ENCODE data around the gene HGF. TPM values are rescaled to one million over a fixed set of nuclear protein-coding genes. Genes with fewer than 3 reads are reported as not detected.

HGF gene
- total RNA-seq, 4 donors from 2014 or later = 1.2 to 2.2 (median 1.8) TPM

DNA sequence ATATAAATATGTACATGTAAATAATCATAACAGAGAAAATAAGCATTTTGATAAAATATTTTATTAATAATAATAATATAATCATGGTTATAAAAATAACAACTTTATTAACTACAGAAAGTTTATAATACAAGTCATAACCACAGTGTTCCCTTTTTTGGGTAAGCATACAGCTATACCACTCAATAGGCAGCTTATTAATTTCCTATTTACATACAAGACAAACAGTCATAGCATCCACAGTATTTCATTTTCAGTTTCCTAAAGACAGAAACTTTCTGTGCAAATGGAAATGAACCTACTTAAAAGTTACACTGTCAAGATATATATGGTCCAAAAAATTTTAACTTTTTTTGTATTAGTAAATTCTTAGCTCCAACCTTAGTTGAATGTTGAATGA lies 70.9 kb downstream of the HGF start:
- Histone ChIP-seq H3K27me3 (no peaks in the 10 kb centered on the region), H3K36me3 (no peaks in the 10 kb centered on the region), H3K27ac (no peak overlapping the region), H3K9me3 (no peaks in the 10 kb centered on the region), H3K4me3 (no peak overlapping the region), H3K4me1 (no peaks in the 10 kb centered on the region)
- in situ Hi-C loops (cut with MboI; ENCODE audit: low pct_ligation_motif_present in 1 of 4, low pct_unique_long_range_greater_than_20kb in 1 of 4, low sequenced_read_pairs in 3 of 4) (no loop called here), intact Hi-C loops (cut with DNase I; ENCODE audit: low total_unique reads) (no loop called here)
- TF ChIP-seq POLR2AphosphoS5 (IDR thresholded peaks at IDR 0.05) = no peak
- TF ChIP-seq, protein P1, sequence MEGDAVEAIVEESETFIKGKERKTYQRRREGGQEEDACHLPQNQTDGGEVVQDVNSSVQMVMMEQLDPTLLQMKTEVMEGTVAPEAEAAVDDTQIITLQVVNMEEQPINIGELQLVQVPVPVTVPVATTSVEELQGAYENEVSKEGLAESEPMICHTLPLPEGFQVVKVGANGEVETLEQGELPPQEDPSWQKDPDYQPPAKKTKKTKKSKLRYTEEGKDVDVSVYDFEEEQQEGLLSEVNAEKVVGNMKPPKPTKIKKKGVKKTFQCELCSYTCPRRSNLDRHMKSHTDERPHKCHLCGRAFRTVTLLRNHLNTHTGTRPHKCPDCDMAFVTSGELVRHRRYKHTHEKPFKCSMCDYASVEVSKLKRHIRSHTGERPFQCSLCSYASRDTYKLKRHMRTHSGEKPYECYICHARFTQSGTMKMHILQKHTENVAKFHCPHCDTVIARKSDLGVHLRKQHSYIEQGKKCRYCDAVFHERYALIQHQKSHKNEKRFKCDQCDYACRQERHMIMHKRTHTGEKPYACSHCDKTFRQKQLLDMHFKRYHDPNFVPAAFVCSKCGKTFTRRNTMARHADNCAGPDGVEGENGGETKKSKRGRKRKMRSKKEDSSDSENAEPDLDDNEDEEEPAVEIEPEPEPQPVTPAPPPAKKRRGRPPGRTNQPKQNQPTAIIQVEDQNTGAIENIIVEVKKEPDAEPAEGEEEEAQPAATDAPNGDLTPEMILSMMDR (IDR thresholded peaks at IDR 0.05) = no peak
- no peak for TF ChIP-seq POLR2A (IDR thresholded peaks at IDR 0.05)
- no peak for TF ChIP-seq EP300 (IDR thresholded peaks at IDR 0.05; ENCODE audit: low read depth)
- no peak for DNase-seq

DNA sequence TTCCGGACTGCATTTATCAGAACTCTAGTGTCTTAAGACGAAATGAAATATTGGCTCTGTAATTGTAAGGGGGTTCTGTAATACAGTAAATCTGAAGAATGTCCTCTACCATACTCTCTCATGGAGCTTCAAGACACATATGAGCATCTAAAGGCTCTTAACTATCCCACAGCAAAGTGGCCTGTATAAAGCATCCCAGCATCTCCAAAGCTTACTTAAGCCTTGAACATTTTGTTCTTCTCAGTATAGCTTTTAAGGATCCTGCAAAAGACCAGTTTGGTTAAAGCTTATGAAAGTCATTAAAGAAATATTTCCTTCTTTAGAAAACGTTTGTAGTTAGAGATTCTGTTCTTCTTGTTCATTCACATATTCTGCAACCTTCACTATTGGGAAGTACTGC lies 75.1 kb downstream of the HGF start:
- DNase-seq = no peak
- no peaks in the 10 kb centered on the region for H3K36me3 ChIP-seq
- no peaks in the 10 kb centered on the region for H3K27me3 ChIP-seq
- no peak for TF ChIP-seq EP300 (IDR thresholded peaks at IDR 0.05; ENCODE audit: low read depth)
- in situ Hi-C loops (cut with MboI; ENCODE audit: low pct_ligation_motif_present in 1 of 4, low pct_unique_long_range_greater_than_20kb in 1 of 4, low sequenced_read_pairs in 3 of 4) = no loop called here
- H3K27ac ChIP-seq = no peak overlapping the region
- no peaks in the 10 kb centered on the region for H3K4me1 ChIP-seq
- H3K4me3 ChIP-seq = no peak overlapping the region
- WGBS, 2 donors (ENCODE audit: low coverage in 1 of 2) = 49 to 70% methylated on average over 3 of the region's 3 CpGs
- no peaks in the 10 kb centered on the region for H3K9me3 ChIP-seq
- intact Hi-C loops (cut with DNase I; ENCODE audit: low total_unique reads) = no loop called here

DNA sequence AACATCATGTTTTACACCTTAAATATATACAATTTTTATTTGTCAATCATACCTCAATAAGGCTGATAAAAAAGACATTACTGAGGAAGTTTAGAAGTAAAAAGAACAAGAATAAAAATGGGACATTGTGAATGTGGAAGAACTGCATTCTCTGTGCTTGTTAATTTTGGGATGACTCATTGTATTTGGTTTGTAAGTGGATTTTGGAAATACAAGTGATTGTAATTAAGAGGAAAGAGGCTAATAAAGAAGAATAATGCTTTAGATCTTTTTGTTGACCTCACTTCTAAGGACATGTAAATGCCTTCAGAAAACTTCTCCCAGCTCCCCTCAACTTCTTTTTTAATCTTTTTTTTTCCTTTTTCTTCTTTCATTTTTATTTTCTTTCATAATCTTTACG lies 76.0 kb downstream of the HGF start:
- intact Hi-C loops (cut with DNase I; ENCODE audit: low total_unique reads) (no loop called here), in situ Hi-C loops (cut with MboI; ENCODE audit: low pct_ligation_motif_present in 1 of 4, low pct_unique_long_range_greater_than_20kb in 1 of 4, low sequenced_read_pairs in 3 of 4) (no loop called here)
- no peak overlapping the region for H3K27ac ChIP-seq
- WGBS, 2 donors (ENCODE audit: low coverage in 1 of 2) = 59 to 64% methylated on average over 1 of the region's 1 CpG
- TF ChIP-seq POLR2A (IDR thresholded peaks at IDR 0.05) (no peak), EP300 (IDR thresholded peaks at IDR 0.05; ENCODE audit: low read depth) (no peak), POLR2AphosphoS5 (IDR thresholded peaks at IDR 0.05) (no peak)
- TF ChIP-seq, protein P1 (IDR thresholded peaks at IDR 0.05) = no peak
- H3K27me3 ChIP-seq = no peaks in the 10 kb centered on the region
- H3K9me3 ChIP-seq = no peaks in the 10 kb centered on the region
- no peaks in the 10 kb centered on the region for H3K36me3 ChIP-seq
- no peak overlapping the region for H3K4me3 ChIP-seq
- DNase-seq = no peak
- H3K4me1 ChIP-seq = no peaks in the 10 kb centered on the region

DNA sequence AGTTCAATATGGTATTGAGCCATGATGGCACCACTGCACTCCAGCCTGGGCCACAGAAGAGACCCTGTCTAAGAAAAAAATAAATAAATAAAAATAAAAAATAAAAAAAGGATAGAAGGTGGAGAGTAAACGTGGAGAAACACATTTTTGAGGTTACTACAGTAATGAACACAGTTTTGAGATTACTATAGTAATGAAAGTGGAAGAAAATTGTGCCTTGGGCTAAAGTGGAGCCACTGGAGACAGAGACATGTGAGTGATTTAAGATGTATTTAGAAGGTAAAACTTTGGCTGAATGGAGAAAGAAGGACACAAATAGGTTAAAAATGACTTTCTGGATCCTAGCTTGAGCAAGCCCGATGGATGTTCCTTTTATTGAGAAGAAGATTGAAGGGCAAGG lies 76.8 kb downstream of the HGF start:
- H3K27me3 ChIP-seq = no peaks in the 10 kb centered on the region
- H3K9me3 ChIP-seq = no peaks in the 10 kb centered on the region
- DNase-seq = no peak
- in situ Hi-C loops (cut with MboI; ENCODE audit: low pct_ligation_motif_present in 1 of 4, low pct_unique_long_range_greater_than_20kb in 1 of 4, low sequenced_read_pairs in 3 of 4) (no loop called here), intact Hi-C loops (cut with DNase I; ENCODE audit: low total_unique reads) (no loop called here)
- no peak overlapping the region for H3K27ac ChIP-seq
- no peaks in the 10 kb centered on the region for H3K4me1 ChIP-seq
- TF ChIP-seq POLR2A (IDR thresholded peaks at IDR 0.05) (no peak), POLR2AphosphoS5 (IDR thresholded peaks at IDR 0.05) (no peak), EP300 (IDR thresholded peaks at IDR 0.05; ENCODE audit: low read depth) (no peak)
- TF ChIP-seq, protein P1 (IDR thresholded peaks at IDR 0.05) = no peak
- no peak overlapping the region for H3K4me3 ChIP-seq
- H3K36me3 ChIP-seq = no peaks in the 10 kb centered on the region
- 58 to 71% methylated on average over 2 of the region's 2 CpGs for WGBS, 2 donors (ENCODE audit: low coverage in 1 of 2)

DNA sequence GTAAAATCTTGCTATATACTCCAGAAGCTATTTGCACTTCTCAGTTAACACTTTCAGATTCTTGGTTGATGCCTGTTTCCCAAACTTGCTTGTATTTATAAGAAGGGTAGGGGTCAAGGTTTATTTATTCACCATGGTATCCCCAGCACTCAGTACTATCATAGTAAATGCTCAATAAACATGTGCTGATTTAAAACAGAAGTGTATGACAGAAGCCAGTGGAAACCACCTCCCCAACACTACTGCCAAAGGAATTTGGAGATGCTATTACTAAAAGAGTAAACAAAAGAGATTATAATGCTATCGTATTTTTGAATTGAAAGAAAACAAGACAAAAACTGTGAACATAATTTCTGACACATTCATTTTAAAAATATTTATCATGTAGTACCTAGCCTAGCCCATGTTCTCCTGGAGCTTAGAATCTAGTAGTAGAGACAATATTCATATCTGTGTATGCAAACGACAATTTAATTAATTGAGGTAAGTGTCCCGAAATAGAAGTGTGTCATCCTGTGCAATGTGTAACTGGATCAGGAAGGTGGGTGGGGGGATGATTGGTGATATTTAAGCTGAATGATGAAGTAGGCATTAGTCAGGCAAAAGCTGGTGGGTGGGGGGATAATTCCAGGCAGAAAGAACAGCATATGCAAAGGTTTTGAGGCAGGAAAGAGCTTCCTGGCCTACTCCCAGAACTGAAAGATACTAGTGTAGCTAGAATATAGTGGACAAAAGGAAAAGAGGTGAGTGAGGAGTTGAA lies 77.5 kb downstream of the HGF start:
- TF ChIP-seq, protein P1 (IDR thresholded peaks at IDR 0.05) = no peak
- no peak for TF ChIP-seq EP300 (IDR thresholded peaks at IDR 0.05; ENCODE audit: low read depth)
- no peaks in the 10 kb centered on the region for H3K9me3 ChIP-seq
- no peak overlapping the region for H3K4me3 ChIP-seq
- H3K27me3 ChIP-seq = no peaks in the 10 kb centered on the region
- H3K36me3 ChIP-seq = no peaks in the 10 kb centered on the region
- no peaks in the 10 kb centered on the region for H3K4me1 ChIP-seq
- intact Hi-C loops (cut with DNase I; ENCODE audit: low total_unique reads) = no loop called here
- WGBS, 2 donors (ENCODE audit: low coverage in 1 of 2) = 64 to 68% methylated on average over 3 of the region's 3 CpGs
- in situ Hi-C loops (cut with MboI; ENCODE audit: low pct_ligation_motif_present in 1 of 4, low pct_unique_long_range_greater_than_20kb in 1 of 4, low sequenced_read_pairs in 3 of 4) = no loop called here
- H3K27ac ChIP-seq = no peak overlapping the region
- DNase-seq = no peak
